Stimulated activated CD4-positive, alpha-beta T cell treated with anti-CD3 and anti-CD28 coated beads, TNF-alpha, amount 100 ng/mL, for 24 hours (primary cell): ENCODE data around the gene COL21A1.

Experiments
- DNase-seq, 3 experiments: peaks; one replicate each; pipeline ENCODE4 v3.0.0-alpha.2; 2020; ENCODE audit warnings: low read depth in 3 of 3

COL21A1 gene

GRCh38 chr6:56245903-56246351 lies 1.5 kb downstream of the COL21A1 start:
- no peak for DNase-seq

- no peak for DNase-seq
These were observed 2.7 kb downstream of the COL21A1 start for GRCh38 chr6:56244528-56245253.

GRCh38 chr6:56244089-56244488 lies 3.3 kb downstream of the COL21A1 start:
- no peak for DNase-seq

GRCh38 chr6:56243518-56244070 lies 3.8 kb downstream of the COL21A1 start:
- no peak for DNase-seq

DNA sequence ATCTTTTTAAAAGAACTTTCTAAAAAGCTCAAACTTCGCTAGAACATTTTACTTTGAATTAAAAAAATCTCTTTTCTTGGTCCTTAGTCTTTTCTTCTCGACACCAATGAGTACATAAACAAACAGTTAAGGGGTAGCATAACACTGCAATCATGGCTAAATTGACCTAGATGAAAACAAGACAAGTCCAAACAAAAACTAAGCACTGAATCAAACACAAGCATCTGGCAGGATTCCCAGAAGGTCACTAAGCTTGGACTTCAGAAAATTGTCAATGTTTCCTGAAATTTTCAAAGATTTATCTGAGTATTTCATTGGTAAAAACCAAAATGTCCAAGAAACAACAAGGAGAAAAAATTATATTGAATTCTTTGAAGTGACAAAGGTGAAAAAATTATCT lies 5.0 kb downstream of the COL21A1 start:
- DNase-seq, result no peak

GRCh38 chr6:56241124-56241802 lies 6.1 kb downstream of the COL21A1 start:
- no peak for DNase-seq

- no peak for DNase-seq
These were observed 9.0 kb downstream of the COL21A1 start for GRCh38 chr6:56238352-56238751.

DNA sequence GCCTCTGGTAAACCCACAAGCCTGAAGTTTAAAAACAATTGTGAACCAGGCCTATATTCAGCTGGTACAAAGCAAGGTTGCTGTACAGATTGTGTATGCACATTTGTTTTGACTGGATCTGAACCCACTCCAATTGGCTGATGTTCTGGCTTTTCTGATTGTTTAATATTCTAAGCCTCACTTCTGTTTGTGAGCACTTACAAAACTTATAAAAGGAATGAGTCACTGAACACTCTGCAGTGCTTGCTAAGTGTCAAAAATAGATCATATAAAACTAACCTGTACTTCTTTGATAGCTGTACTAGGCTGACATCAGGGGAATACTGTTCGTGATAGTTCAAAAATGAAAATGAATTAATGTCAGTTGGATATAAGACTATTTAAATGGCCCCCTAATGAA lies 12.1 kb downstream of the COL21A1 start:
- no peak for DNase-seq

DNA sequence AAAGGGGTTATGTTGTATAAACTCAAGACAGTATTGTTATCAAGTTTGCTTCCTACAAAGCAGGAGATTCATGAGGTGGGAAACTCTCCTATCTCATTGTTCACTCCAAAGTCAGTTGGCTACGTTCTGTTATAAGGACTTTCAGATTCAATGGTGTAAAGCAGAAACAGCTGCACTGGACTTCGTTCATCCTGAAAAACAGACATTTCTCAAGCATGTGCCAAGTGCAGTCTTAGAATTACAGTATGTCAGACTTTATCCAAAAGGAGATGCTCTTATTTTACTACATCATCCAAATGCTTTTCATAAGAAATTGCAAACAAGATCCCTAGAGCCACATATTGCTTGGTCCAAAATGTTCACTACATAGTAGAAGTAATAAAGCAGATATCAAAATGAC lies 14.9 kb downstream of the COL21A1 start:
- DNase-seq, result no peak

GRCh38 chr6:56231827-56232226 lies 15.6 kb downstream of the COL21A1 start:
- no peak for DNase-seq

- no peak for DNase-seq
These were observed 16.3 kb downstream of the COL21A1 start for GRCh38 chr6:56230976-56231566.

DNA sequence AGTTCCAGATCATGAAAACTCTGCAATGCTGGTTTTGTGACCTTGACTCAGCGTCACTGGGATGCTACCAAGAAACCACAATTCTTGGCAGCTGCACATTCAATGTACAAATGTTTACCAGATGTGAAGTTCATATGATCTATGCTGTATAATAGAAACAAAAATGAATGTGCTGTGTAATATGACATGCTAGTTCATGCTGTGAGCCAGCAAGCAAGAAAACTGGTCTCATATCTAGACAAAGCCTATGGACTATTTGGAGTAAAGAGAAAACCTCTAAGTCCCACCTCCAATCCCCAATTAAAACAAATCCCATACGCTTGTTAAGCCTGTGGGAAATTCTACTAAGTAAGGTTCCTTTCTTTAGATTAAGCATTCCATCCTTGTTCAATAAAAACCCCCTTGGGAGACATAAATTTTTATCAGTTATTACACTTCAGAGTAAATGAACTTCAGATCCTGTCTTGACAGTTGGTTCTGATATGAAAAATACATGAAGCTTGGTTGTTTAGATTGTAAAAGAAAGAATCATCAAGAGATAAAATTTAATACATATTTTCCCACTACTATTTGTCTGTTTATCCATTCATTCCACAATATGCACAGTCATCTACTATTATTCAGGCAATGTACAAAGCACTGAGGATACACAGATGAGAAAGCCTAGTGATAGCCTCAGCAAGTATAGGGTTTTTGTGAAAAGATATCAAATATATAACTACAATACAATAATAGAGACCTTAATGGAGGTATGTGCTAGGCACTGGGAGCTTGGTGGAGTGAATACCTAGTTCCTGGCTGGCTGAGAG lies 20.1 kb downstream of the COL21A1 start:
- no peak for DNase-seq

- DNase-seq, result no peak
These were observed 23.4 kb downstream of the COL21A1 start for GRCh38 chr6:56223995-56224394.

DNA sequence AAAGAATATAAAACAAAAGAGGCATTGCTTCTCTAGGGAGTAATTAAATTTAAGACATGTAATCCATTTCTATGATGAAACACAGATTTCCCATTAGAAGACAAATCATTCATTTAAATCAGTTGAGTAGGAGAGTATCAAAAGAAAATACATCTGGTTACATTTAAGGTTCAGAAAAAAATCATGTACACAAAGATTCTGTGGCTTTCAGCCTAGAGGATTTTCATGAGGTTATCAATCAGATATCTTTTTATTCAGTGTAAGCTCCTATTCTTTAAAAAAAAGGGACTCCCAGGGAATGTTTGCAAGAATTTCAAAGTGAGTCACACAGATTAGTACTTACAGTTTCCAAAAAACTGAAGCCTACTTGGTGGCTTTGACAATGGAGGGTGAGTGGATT lies 24.9 kb downstream of the COL21A1 start:
- no peak for DNase-seq

- DNase-seq, result no peak
These were observed 27.3 kb downstream of the COL21A1 start for GRCh38 chr6:56220078-56220477.

GRCh38 chr6:56214703-56215101 lies 32.7 kb downstream of the COL21A1 start:
- DNase-seq, result no peak

GRCh38 chr6:56214041-56214702 lies 33.2 kb downstream of the COL21A1 start:
- no peak for DNase-seq

DNA sequence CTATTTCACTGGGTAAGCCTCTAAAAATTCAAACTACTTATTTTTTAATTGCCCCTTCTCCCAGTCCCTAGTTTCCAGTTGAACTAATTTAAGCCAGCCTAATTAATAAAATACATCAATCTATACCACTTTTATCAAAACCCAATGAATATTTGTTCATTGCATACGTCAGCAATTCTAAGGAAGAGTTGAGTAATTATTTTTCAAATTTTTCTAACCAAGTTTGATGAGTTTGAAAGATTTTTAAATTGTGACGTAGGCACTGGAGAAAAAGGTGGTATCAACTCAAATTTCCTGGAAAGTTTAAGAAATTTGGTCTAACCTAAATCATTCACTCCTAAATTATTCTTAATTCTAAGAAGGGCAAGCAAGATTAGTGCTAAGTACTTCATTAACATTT lies 35.7 kb downstream of the COL21A1 start:
- DNase-seq, result no peak

DNA sequence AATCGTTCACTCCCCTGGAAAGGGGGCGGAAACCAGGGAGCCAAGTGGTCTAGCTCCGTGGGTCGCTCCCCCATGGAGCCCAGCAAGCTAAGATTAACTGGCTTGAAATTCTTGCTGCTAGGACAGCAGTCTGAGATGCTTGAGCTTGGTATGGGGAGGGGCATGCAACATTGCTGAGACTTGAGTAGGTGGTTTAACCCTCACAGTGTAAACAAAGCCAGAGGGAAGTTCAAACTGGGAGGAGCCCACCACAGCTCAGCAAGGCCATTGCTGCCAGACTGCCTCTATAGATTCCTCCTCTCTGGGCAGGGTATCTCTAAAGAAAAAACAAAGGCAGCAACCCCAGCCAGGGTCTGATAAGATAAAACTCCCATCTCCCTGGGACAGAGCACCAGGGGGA lies 43.2 kb downstream of the COL21A1 start:
- no peak for DNase-seq

DNA sequence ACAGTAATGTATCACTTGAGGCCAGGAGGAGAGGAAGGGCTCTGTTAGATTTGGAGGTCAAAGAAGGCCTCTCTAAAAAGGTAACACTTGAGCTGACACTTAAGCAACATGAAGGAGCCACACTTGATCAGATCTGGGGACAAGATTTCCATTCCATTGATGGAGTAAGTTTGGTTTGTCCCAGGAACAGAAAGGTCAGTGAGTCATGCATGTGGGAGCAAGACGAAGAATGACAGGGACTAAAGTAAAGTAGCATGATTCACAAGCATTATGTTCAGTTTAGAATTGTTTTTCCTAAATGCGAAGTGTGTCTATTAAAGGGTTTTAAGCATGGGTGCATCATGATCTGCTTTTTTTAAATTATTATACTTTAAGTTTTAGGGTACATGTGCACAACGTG lies 47.4 kb downstream of the COL21A1 start:
- DNase-seq, result no peak

GRCh38 chr6:56193846-56194245 lies 53.5 kb downstream of the COL21A1 start:
- no peak for DNase-seq
